Measurements from ENCODE around the gene FAM222B.

The FAM222B gene

DNA sequence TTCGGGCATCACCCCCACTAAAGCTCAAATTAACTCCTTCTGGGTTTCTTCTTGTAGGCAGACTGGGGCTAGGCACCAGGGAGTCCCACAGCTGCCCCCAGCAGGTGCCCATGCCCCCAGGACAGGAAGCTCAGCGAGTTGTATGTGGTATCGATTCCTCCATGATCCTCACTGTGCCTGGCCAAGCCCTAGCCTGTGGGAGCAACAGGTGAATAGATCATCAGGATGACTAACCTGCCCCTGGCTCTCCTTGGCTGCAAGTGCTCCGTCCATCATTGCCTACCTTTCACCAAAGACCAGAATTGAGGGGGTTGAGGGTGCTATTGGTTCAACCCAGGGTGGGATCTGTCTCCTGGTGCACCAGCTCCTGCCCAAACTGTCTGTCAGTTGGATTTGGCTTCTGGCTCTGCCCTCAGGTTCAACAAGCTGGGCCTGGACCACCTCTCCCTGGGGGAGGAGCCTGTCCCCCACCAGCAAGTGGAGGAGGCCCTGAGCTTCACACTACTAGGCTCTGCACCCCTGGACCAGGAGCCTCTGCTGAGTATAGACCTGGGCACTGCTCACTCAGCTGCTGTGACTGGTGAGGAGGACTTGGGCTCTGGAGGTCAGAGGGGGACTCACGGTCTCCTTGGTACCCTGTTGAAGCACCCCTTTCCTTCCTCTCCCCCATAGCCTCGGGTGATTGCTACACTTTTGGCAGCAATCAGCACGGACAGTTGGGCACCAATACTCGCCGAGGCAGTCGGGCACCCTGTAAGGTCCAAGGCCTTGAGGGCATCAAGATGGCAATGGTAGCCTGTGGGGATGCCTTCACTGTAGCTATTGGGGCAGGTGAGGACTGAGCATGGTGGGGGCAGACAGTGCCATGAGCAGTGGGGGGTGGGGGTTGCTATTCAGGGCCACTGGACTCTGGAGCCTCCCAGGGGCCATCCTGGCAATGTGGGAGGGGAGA, 101.9 kb downstream of the FAM222B start:
- peaks cover 69% of the 10 kb centered on the region for H3F3A ChIP-seq (ENCODE audit: insufficient read depth)
- no peaks in the 10 kb centered on the region for H3K27me3 ChIP-seq (ENCODE audit: low read length)
- H3K9ac ChIP-seq (ENCODE audit: low read length): peak overlapping the region; percentile 99
- no peak overlapping the region for H3K4me3 ChIP-seq (ENCODE audit: insufficient read depth, low read length, poor library complexity, severe bottlenecking)
- H3K9me3 ChIP-seq (ENCODE audit: insufficient read depth, low read length): peaks cover 6% of the 10 kb centered on the region; the same call in 1 of the 2 replicates
- no peaks in the 10 kb centered on the region; the same call in 1 of the 2 replicates for H4K20me1 ChIP-seq (ENCODE audit: low read depth, low read length)
- H3K79me2 ChIP-seq (ENCODE audit: insufficient read depth, low read length): peaks cover 18% of the 10 kb centered on the region
- H3K4me2 ChIP-seq (ENCODE audit: low read depth, low read length, poor library complexity, severe bottlenecking): peak overlapping the region; percentile 94
- TF ChIP-seq, protein P1, sequence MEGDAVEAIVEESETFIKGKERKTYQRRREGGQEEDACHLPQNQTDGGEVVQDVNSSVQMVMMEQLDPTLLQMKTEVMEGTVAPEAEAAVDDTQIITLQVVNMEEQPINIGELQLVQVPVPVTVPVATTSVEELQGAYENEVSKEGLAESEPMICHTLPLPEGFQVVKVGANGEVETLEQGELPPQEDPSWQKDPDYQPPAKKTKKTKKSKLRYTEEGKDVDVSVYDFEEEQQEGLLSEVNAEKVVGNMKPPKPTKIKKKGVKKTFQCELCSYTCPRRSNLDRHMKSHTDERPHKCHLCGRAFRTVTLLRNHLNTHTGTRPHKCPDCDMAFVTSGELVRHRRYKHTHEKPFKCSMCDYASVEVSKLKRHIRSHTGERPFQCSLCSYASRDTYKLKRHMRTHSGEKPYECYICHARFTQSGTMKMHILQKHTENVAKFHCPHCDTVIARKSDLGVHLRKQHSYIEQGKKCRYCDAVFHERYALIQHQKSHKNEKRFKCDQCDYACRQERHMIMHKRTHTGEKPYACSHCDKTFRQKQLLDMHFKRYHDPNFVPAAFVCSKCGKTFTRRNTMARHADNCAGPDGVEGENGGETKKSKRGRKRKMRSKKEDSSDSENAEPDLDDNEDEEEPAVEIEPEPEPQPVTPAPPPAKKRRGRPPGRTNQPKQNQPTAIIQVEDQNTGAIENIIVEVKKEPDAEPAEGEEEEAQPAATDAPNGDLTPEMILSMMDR (IDR thresholded peaks at IDR 0.05; ENCODE audit: insufficient read depth, low read length, poor library complexity, severe bottlenecking): no peak
- no peak for TF ChIP-seq EZH2phosphoT487 (conservative IDR thresholded peaks at IDR 0.05; ENCODE audit: low read length)
- peaks cover 10% of the 10 kb centered on the region for H3K36me3 ChIP-seq (ENCODE audit: low read length)
- peak overlapping the region; percentile 99 for H3K27ac ChIP-seq (ENCODE audit: low read depth, low read length)
- H2AFZ ChIP-seq (ENCODE audit: low read depth, low read length, severe bottlenecking): no peak overlapping the region
- H3K9me2 ChIP-seq (replicated peaks; ENCODE audit: insufficient read depth, low read length): no peaks in the 10 kb centered on the region

DNA sequence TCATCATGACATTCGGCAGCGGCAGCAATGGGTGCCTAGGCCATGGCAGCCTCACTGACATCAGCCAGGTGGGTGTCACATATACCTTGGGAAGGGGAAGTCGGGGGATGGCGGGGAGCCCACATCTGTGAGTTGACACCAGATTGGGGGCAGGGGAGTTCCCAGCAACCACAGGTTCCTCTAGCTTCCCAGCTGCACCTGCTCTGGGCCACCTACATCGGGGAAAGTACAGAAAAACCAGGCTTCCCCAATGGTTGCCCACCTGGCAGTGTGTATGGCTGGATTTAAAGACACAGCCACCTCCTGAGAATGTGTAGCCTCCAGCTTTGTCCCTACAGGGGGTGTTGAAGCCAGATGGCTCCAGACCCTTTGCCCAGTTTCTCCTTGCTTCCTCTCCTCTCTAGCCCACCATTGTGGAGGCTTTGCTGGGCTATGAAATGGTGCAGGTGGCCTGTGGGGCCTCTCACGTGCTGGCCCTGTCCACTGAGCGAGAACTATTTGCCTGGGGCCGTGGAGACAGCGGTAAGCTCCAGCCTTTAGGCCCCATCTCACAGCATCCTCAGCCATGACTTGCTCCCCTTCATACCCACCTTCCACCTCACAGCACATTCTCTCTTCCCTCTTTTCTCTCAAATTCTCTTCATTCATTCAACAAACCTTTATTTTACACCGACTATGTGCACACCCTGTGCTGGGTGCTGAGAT, 103.8 kb downstream of the FAM222B start:
- peak overlapping the region; percentile 33 for H3K4me3 ChIP-seq (ENCODE audit: insufficient read depth, low read length, poor library complexity, severe bottlenecking)
- no peaks in the 10 kb centered on the region for H3K27me3 ChIP-seq (ENCODE audit: low read length)
- H3K36me3 ChIP-seq (ENCODE audit: low read length): peaks cover 10% of the 10 kb centered on the region; the same call in 1 of the 2 replicates
- no peak overlapping the region for H2AFZ ChIP-seq (ENCODE audit: low read depth, low read length, severe bottlenecking)
- H3K79me2 ChIP-seq (ENCODE audit: insufficient read depth, low read length): no peaks in the 10 kb centered on the region
- H4K20me1 ChIP-seq (ENCODE audit: low read depth, low read length): no peaks in the 10 kb centered on the region
- TF ChIP-seq, protein P1 (IDR thresholded peaks at IDR 0.05; ENCODE audit: insufficient read depth, low read length, poor library complexity, severe bottlenecking): no peak
- no peak for TF ChIP-seq EZH2phosphoT487 (conservative IDR thresholded peaks at IDR 0.05; ENCODE audit: low read length)
- peak overlapping the region; percentile 79 for H3K4me2 ChIP-seq (ENCODE audit: low read depth, low read length, poor library complexity, severe bottlenecking)
- H3K9me2 ChIP-seq (replicated peaks; ENCODE audit: insufficient read depth, low read length): no peaks in the 10 kb centered on the region
- peaks cover 6% of the 10 kb centered on the region; the same call in 1 of the 2 replicates for H3K9me3 ChIP-seq (ENCODE audit: insufficient read depth, low read length)
- H3K27ac ChIP-seq (ENCODE audit: low read depth, low read length): peak overlapping the region; percentile 99
- peak overlapping the region; percentile 69 for H3K9ac ChIP-seq (ENCODE audit: low read length)
- H3F3A ChIP-seq (ENCODE audit: insufficient read depth): peaks cover 59% of the 10 kb centered on the region

DNA sequence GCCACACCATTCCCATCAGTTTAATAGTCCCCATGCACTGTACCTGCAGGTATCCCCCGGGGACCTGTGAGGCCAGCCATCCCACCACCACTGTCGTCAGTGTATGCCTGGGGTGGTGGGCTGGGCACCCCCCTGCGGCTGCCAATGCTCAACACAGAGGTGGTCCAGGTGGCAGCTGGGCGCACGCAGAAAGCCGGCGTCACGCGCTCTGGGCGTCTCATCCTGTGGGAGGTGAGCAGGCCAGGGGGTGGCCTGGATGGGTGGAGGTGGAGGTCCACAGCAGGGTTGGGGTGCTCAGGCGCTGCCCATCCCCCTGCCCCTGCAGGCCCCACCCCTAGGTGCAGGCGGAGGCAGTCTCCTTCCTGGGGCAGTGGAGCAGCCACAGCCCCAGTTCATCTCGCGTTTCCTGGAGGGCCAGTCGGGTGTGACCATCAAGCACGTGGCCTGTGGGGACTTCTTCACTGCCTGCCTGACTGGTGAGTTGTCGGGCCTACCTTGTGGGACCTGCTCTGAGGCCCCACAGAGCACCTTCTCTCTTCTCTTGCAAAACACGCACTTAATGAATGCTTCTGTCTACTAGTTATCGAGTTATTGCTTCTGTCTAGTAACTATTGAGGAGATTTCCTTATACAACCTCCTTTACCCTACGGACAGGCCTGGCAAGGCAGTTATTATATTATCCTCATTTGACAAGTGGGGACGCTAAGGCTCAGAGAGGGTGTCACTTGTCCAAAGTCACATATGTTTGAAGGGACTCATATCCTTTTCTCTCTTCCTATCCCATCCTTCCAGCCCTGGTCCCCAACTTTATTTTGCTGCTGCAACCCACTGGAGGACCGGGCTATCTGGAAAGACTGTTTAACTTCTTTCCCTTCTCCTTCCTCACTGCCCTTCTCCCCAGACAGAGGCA, 104.6 kb downstream of the FAM222B start:
- H3K79me2 ChIP-seq (ENCODE audit: insufficient read depth, low read length): no peaks in the 10 kb centered on the region
- peaks cover 6% of the 10 kb centered on the region; the same call in 1 of the 2 replicates for H3K9me3 ChIP-seq (ENCODE audit: insufficient read depth, low read length)
- peak overlapping the region; percentile 99 for H3K27ac ChIP-seq (ENCODE audit: low read depth, low read length)
- H3K36me3 ChIP-seq (ENCODE audit: low read length): peaks cover 10% of the 10 kb centered on the region; the same call in 1 of the 2 replicates
- H4K20me1 ChIP-seq (ENCODE audit: low read depth, low read length): no peaks in the 10 kb centered on the region
- peak overlapping the region; percentile 69 for H3K9ac ChIP-seq (ENCODE audit: low read length)
- no peaks in the 10 kb centered on the region for H3K9me2 ChIP-seq (replicated peaks; ENCODE audit: insufficient read depth, low read length)
- no peaks in the 10 kb centered on the region for H3K27me3 ChIP-seq (ENCODE audit: low read length)
- H2AFZ ChIP-seq (ENCODE audit: low read depth, low read length, severe bottlenecking): no peak overlapping the region
- TF ChIP-seq, protein P1 (IDR thresholded peaks at IDR 0.05; ENCODE audit: insufficient read depth, low read length, poor library complexity, severe bottlenecking): no peak
- TF ChIP-seq EZH2phosphoT487 (conservative IDR thresholded peaks at IDR 0.05; ENCODE audit: low read length): no peak
- peak overlapping the region; percentile 33 for H3K4me3 ChIP-seq (ENCODE audit: insufficient read depth, low read length, poor library complexity, severe bottlenecking)
- H3F3A ChIP-seq (ENCODE audit: insufficient read depth): peaks cover 61% of the 10 kb centered on the region
- peak overlapping the region; percentile 79 for H3K4me2 ChIP-seq (ENCODE audit: low read depth, low read length, poor library complexity, severe bottlenecking)

Measured in SU-DHL-6 (cell line).